Transverse colon (tissue), 4 donors: Measurements from ENCODE around the gene STK39. TPM values are rescaled to one million over a fixed set of nuclear protein-coding genes. Genes with fewer than 3 reads are reported as not detected.

Experiments used
- DNase-seq: peaks from one replicate; pipeline ENCODE4 v3.0.0-alpha.2; 2019
- H3K27ac ChIP-seq, 4 donors: fragments of 200-600 bp; sonication (generic); 2 replicates each; pipeline ENCODE4 v1.5.1; 2016 to 2018; ENCODE audit warnings: inconsistent platforms in 4 of 4
- H3K27me3 ChIP-seq: fragments of 200-600 bp; sonication (generic); 2 replicates; pipeline ENCODE4 v1.5.1; 2017; ENCODE audit warnings: inconsistent platforms
- H3K36me3 ChIP-seq, 4 donors: fragments of 200-600 bp; sonication (generic); 2 replicates each; pipeline ENCODE4 v1.5.1; 2017 to 2019; ENCODE audit warnings: inconsistent platforms in 4 of 4
- H3K4me1 ChIP-seq, 4 donors: fragments of 200-600 bp; sonication (generic); 2 replicates each; pipeline ENCODE4 v1.5.1; 2017 to 2020; ENCODE audit warnings: inconsistent platforms in 4 of 4
- H3K4me3 ChIP-seq, 4 donors: fragments of 200-600 bp; sonication (generic); 1 replicate in 1 of 4; 2 replicates in 3 of 4; pipeline versions ENCODE4 v1.5.1 to v1.6.1; 2017 to 2019; ENCODE audit warnings: inconsistent platforms in 4 of 4
- H3K9me3 ChIP-seq, 2 donors: fragments of 200-600 bp; sonication (generic); 2 replicates each; pipeline ENCODE4 v1.5.1; 2017 to 2019; ENCODE audit warnings: inconsistent platforms in 2 of 2
- EP300 ChIP-seq: sonication (generic); formaldehyde crosslinking; IDR thresholded peaks from one replicate; pipeline ENCODE4 v1.6.1; 2017; ENCODE audit warnings: antibody characterized with exemption, low read depth
- POLR2A ChIP-seq: fragments of 450-650 bp; IDR thresholded peaks from one replicate; pipeline ENCODE4 v1.6.1; 2016; ENCODE audit warnings: antibody characterized with exemption, mild to moderate bottlenecking, moderate library complexity
- POLR2AphosphoS5 ChIP-seq, 3 donors: sonication (generic); formaldehyde crosslinking; IDR thresholded peaks; one replicate each; pipeline ENCODE4 v1.6.1; 2016; ENCODE audit warnings: antibody characterized with exemption in 3 of 3
- WGBS, 2 donors: methylation state at CpG; one replicate each; pipeline ENCODE4 v1.1.5; 2018; ENCODE audit warnings: low coverage in 1 of 2; 5-methylcytosine and 5-hydroxymethylcytosine counted together
- in situ Hi-C, 4 donors: fragments of 200-750 bp; cut with MboI; loops; one replicate each; pipeline versions ENCODE4 v1.15.0 to v1.15.1; 2017; ENCODE audit warnings: low sequenced_read_pairs in 3 of 4, low pct_ligation_motif_present in 1 of 4, low pct_unique_long_range_greater_than_20kb in 1 of 4
- intact Hi-C: fragments of 100-400 bp; cut with DNase I; formaldehyde crosslinking; loops from one replicate; pipeline ENCODE4 v1.15.1; 2023; ENCODE audit warnings: low total_unique reads
- total RNA-seq, 4 donors: library from RNA; depleted of rRNA; stranded (reverse); fragments of >200 nt; gene quantifications; one replicate each; pipeline ENCODE4 v1.1.0, GENCODE V29; 2016
- TF ChIP-seq, protein P1 (sequence below), 5 experiments: fragments of 200-600 bp in 3 of 5; fragments of 450-650 bp in 2 of 5; sonication (generic) in 3 of 5; IDR thresholded peaks; 1 replicate in 2 of 5; 2 replicates in 3 of 5; pipeline ENCODE4 v1.5.1; 2016 to 2017; ENCODE audit warnings: antibody characterized with exemption in 5 of 5, inconsistent platforms in 3 of 5, mild to moderate bottlenecking in 2 of 5, moderate library complexity in 1 of 5

The STK39 gene
- total RNA-seq, 4 donors from 2014 or later = 30.6 to 46.1 (median 36.7) TPM

DNA sequence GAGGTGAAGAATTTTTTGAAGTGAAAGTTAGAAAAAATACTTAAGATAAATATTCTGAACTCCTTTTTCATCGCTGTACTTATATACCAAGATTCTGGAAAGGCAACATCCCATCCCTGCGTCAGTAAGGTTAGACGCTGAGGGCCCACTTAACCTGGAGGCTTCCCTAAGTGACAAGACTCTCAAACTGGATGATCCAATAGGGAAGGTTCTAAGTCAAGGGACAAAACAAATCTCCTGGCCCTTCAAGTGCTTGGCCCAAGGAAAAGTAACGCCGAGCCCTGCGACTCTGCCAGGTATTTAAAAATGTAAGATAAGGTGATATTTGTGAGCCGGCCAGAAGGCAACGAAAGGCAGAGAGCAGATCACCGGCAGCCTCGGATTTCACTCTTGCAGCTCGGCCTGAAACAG is 1.3 kb downstream of the STK39 start:
- intact Hi-C loops = no loop called here
- WGBS, 2 donors = 16 to 48% methylated on average over 3 to 11 of the region's 11 CpGs

DNA sequence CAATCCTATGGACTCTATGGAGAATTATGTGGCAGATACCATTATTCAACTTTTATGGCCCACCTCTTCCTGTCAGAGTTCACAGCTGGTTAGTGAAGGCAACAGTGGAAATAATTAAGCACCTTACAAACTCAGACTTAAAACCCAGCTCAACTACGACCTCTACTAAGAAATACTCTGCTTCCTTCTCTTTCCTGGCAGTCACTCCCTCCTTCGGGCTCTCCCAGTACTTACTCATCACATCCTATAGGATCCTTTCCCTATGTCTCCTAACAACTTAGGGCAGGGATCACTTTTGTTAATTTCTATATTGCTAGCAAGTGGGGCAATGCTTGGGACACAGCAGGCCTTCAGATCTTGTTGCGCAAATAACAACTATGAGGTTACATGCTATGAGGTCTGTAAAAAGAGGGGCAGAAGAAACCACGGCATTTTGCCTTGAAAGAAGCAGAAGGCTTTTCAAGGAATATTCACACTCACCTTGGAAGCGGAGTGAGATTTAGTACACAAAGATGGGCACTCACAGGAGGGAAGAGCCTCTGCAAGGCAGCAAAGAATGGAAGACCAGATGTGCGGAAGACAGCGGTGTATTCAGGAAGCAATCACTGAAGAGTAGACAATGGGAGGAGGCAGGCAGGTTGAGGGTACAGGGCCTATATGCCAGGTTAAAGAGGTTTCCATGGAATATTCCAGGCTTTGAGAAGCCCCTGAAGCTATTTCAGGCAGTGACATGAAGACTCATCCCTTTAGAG is 2.1 kb downstream of the STK39 start:
- intact Hi-C loops = no loop called here
- Histone ChIP-seq H3K36me3 (no peaks in the 10 kb centered on the region), H3K9me3 (no peaks in the 10 kb centered on the region), H3K4me1 (peaks cover 12 to 60% (median 27%) of the 10 kb centered on the region in 4 donors), H3K27ac (peak overlapping the region; percentile 16 to 95 (median 94)), H3K27me3 (no peaks in the 10 kb centered on the region), H3K4me3 (peak overlapping the region in 3 of 4 donors; percentile 83 to 97 (median 83))
- DNase-seq = no peak
- in situ Hi-C loops = no loop called here
- WGBS, 2 donors = 65 to 72% methylated on average over 7 of the region's 7 CpGs
- no peak for TF ChIP-seq POLR2A
- TF ChIP-seq, protein P1, sequence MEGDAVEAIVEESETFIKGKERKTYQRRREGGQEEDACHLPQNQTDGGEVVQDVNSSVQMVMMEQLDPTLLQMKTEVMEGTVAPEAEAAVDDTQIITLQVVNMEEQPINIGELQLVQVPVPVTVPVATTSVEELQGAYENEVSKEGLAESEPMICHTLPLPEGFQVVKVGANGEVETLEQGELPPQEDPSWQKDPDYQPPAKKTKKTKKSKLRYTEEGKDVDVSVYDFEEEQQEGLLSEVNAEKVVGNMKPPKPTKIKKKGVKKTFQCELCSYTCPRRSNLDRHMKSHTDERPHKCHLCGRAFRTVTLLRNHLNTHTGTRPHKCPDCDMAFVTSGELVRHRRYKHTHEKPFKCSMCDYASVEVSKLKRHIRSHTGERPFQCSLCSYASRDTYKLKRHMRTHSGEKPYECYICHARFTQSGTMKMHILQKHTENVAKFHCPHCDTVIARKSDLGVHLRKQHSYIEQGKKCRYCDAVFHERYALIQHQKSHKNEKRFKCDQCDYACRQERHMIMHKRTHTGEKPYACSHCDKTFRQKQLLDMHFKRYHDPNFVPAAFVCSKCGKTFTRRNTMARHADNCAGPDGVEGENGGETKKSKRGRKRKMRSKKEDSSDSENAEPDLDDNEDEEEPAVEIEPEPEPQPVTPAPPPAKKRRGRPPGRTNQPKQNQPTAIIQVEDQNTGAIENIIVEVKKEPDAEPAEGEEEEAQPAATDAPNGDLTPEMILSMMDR (IDR thresholded peaks at IDR 0.05) = peak in 2 of 5 experiments; percentile 25 to 31

More for the DNA sequence above, 1.3 kb downstream of the STK39 start:
- Histone ChIP-seq H3K4me1 (peaks cover 12 to 54% (median 27%) of the 10 kb centered on the region in 4 donors), H3K9me3 (no peaks in the 10 kb centered on the region), H3K4me3 (peak overlapping the region; percentile 83 to 97 (median 84)), H3K36me3 (no peaks in the 10 kb centered on the region), H3K27me3 (no peaks in the 10 kb centered on the region), H3K27ac (peak overlapping the region; percentile 92 to 95 (median 94))
- in situ Hi-C loops = no loop called here
- no peak for DNase-seq
- TF ChIP-seq, protein P1 (IDR thresholded peaks at IDR 0.05) = no peak
- no peak for TF ChIP-seq EP300
- no peak for TF ChIP-seq POLR2AphosphoS5 (IDR thresholded peaks at IDR 0.05)
- TF ChIP-seq POLR2A = no peak

DNA sequence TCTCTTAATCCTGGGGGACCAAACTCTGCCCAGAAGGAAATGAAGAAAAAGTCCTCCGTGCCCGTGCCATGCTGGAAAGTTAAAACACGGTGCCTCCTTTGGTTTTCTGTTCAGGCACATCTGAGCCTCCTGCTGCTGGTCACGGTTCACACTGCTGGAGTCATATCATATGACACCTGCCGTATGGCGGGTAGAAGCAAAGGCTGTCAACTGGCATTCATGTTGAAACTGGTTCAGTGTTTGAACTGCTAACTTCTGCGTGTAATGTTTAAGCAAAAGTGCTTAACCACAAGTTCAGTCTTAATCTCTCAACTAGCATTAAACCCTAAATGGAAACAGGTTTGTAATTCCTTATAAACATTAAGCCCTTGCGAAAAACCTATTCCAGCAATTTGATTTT is 3.1 kb downstream of the STK39 start:
- Histone ChIP-seq H3K36me3 (no peaks in the 10 kb centered on the region), H3K4me1 (peaks cover 12 to 60% (median 27%) of the 10 kb centered on the region in 4 donors), H3K27me3 (no peaks in the 10 kb centered on the region), H3K4me3 (no peak overlapping the region), H3K9me3 (no peaks in the 10 kb centered on the region), H3K27ac (peak overlapping the region; percentile 6 to 95 (median 55))
- TF ChIP-seq EP300 = no peak
- peak in 1 of 3 donors; percentile 38 for TF ChIP-seq POLR2AphosphoS5 (IDR thresholded peaks at IDR 0.05)
- TF ChIP-seq, protein P1 (IDR thresholded peaks at IDR 0.05) = no peak
- no peak for TF ChIP-seq POLR2A
- intact Hi-C loops = no loop called here
- 31 to 40% methylated on average over 6 to 8 of the region's 8 CpGs for WGBS, 2 donors
- in situ Hi-C loops = no loop called here
- DNase-seq = peak; percentile 54

DNA sequence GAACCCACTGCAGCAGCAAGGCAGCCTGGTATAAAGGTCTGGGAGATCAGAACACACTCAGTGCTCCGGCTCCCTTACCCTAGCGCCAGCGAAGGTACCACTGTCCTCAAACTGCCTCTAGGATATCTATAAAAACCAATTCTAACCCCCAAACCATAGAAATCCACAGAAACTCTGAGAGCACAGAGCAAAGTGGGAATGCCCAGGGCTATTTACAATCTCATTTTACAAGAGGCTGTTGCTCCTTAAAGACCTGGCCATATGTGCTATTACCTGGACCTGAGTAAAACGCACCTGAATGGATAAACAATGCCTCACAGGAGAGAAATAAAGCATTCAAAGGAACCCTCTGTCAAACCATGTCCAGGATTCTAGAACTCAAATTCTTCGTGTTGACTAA is 4.3 kb downstream of the STK39 start:
- H3K9me3 ChIP-seq = no peaks in the 10 kb centered on the region
- peaks cover 0 to 5% (median 0%) of the 10 kb centered on the region in 4 donors for H3K36me3 ChIP-seq
- no peak overlapping the region for H3K4me3 ChIP-seq
- no peak overlapping the region for H3K27ac ChIP-seq
- DNase-seq = no peak
- H3K27me3 ChIP-seq = no peaks in the 10 kb centered on the region
- TF ChIP-seq, protein P1 (IDR thresholded peaks at IDR 0.05) = no peak
- TF ChIP-seq EP300 (no peak), POLR2A (no peak)
- 76 to 85% methylated on average over 5 of the region's 5 CpGs for WGBS, 2 donors
- in situ Hi-C loops = no loop called here
- H3K4me1 ChIP-seq = peaks cover 12 to 56% (median 27%) of the 10 kb centered on the region in 4 donors
- intact Hi-C loops = no loop called here
